MCF 10A (cell line): ENCODE results near the gene ATG9B. TPM values are rescaled to one million over a fixed set of nuclear protein-coding genes. Genes with fewer than 3 reads are reported as not detected.

Source experiments
- BruUV-seq: library from RNA; stranded (reverse); fragments of 400-500 nt; replicated peaks from 2 replicates; lab custom pipeline; 2021; lab: Mats Ljungman, UMichigan
- CTCF ChIA-PET: fragments of 300-600 bp; sonication (Branson Sonifier 250); formaldehyde crosslinking; extraction: SDS; loops from one replicate; lab custom pipeline; 2021; ENCODE audit warnings: antibody characterized with exemption, inconsistent platforms; lab: Yijun Ruan, JAX
- POLR2A ChIA-PET: fragments of 300-600, 350-650 bp; sonication (Branson Sonifier 250); formaldehyde crosslinking; extraction: SDS; loops from one replicate; lab custom pipeline; 2020; ENCODE audit warnings: antibody characterized with exemption, inconsistent platforms; lab: Yijun Ruan, JAX
- DNase-seq: peaks from one replicate; pipeline ENCODE4 v3.0.0-alpha.2; 2018; ENCODE audit not compliant: unreplicated experiment
- H3K27ac Mint-ChIP-seq: one replicate; pipeline ENCODE4 v1.8.0; 2022; ENCODE audit warnings: mild to moderate bottlenecking, low read depth, mixed read lengths; ENCODE audit not compliant: unreplicated experiment
- H3K27me3 Mint-ChIP-seq: one replicate; pipeline ENCODE4 v1.8.0; 2022; ENCODE audit warnings: mixed read lengths; ENCODE audit not compliant: insufficient read depth, unreplicated experiment
- H3K36me3 Mint-ChIP-seq: one replicate; pipeline ENCODE4 v1.8.0; 2022; ENCODE audit warnings: mild to moderate bottlenecking, moderate library complexity, mixed read lengths; ENCODE audit not compliant: insufficient read depth, unreplicated experiment
- H3K4me1 Mint-ChIP-seq: one replicate; pipeline ENCODE4 v1.8.0; 2022; ENCODE audit warnings: mixed read lengths; ENCODE audit not compliant: insufficient read depth, unreplicated experiment
- H3K4me3 Mint-ChIP-seq: one replicate; pipeline ENCODE4 v1.8.0; 2022; ENCODE audit warnings: mild to moderate bottlenecking, moderate library complexity, mixed read lengths; ENCODE audit not compliant: unreplicated experiment
- H3K9me3 Mint-ChIP-seq: one replicate; pipeline ENCODE4 v1.8.0; 2022; ENCODE audit warnings: mixed read lengths; ENCODE audit not compliant: unreplicated experiment
- CTCF ChIP-seq: fragments of 200-600 bp; IDR thresholded peaks from one replicate; pipeline ENCODE4 v1.8.0; 2022; ENCODE audit warnings: antibody characterized with exemption, mild to moderate bottlenecking; ENCODE audit not compliant: unreplicated experiment
- intact Hi-C: fragments of 100-400 bp; cut with micrococcal nuclease; formaldehyde crosslinking; loops from 2 replicates; pipeline ENCODE4 v1.14.1; 2022
- total RNA-seq: library from RNA; stranded (reverse); gene quantifications from 2 replicates; pipeline ENCODE4 v1.2.3, GENCODE V29; 2022

Gene ATG9B
- total RNA-seq, 1 experiment from 2014 or later: 0.12 TPM

GRCh38 chr7:150983893-150984368 lies 40.4 kb downstream of the ATG9B start:
- H3K9me3 Mint-ChIP-seq: no peaks in the 10 kb centered on the region

DNA sequence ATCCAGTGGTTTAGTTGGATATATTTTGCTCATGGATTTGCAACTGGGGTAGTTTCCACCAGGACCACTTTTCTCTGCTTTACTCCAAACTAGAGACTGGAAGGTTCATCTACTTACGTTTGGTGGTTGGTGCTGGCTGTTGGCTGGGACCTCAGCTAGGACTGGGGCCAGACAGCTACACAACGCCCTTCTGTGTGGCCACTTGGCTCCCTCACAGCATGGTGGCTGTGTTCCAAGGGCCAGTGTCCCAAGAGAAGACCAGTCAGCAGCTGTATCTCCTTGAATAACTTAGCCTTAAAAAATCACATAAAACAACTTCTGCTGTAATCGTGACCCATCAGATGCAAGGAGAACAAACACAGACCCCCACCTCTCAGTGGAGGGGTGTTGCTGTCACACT lies 41.9 kb downstream of the ATG9B start:
- no peak overlapping the region for H3K27ac Mint-ChIP-seq
- peaks cover 59% of the 10 kb centered on the region for H3K27me3 Mint-ChIP-seq
- no peaks in the 10 kb centered on the region for H3K36me3 Mint-ChIP-seq
- intact Hi-C loops: no loop called here
- no peak for DNase-seq
- peaks cover 6% of the 10 kb centered on the region for H3K4me1 Mint-ChIP-seq
- TF ChIP-seq CTCF: no peak
- no peak overlapping the region for H3K4me3 Mint-ChIP-seq
- H3K9me3 Mint-ChIP-seq: no peaks in the 10 kb centered on the region
- ChIA-PET CTCF (no interaction called here), POLR2A (no interaction called here)
- BruUV-seq: no TSS peak

More at GRCh38 chr7:150983893-150984368, 40.4 kb downstream of the ATG9B start:
- Mint-ChIP-seq H3K4me1 (peaks cover 8% of the 10 kb centered on the region), H3K4me3 (no peak overlapping the region), H3K27ac (no peak overlapping the region), H3K27me3 (peaks cover 56% of the 10 kb centered on the region), H3K36me3 (no peaks in the 10 kb centered on the region)
- TF ChIP-seq CTCF: no peak
- CTCF ChIA-PET: interaction anchor here (0.6 to 3.6 kb wide), 13 partner anchors 10 to 367 kb away, joined by 3 to 43 read pairs (median 5); no protein-coding TSS in a partner anchor
- POLR2A ChIA-PET: interaction anchor here (0.8 to 1.3 kb wide), 3 partner anchors 21 to 102 kb away, joined by 3 read pairs; no protein-coding TSS in a partner anchor
- BruUV-seq: no TSS peak
- DNase-seq: peak; percentile 64
- intact Hi-C loops: no loop called here

DNA sequence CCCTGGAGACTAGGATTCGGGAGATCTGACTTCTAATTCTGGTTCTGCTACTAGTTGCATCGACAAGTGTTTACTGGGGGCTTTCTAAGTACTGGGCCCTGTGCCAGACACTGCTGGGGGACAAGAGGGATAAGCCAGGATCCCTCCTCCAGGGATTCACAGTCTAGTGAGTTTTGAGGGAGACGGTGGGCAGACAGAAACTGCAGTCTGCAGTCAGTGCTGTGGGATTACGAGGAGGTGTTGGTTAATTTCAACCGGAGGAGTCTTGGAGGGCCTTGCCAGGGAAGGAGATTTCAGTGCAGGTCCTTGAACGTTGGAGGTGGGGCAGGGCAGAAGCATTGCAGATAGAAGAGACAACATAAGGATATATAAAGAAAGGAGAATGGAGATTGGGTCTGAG lies 42.6 kb downstream of the ATG9B start:
- H3K27me3 Mint-ChIP-seq: peaks cover 66% of the 10 kb centered on the region
- CTCF ChIA-PET: no interaction called here
- BruUV-seq: no TSS peak

GRCh38 chr7:150980663-150981062 lies 43.6 kb downstream of the ATG9B start:
- BruUV-seq: no TSS peak
- Mint-ChIP-seq H3K4me1 (peaks cover 14% of the 10 kb centered on the region), H3K9me3 (no peaks in the 10 kb centered on the region), H3K27ac (no peak overlapping the region), H3K27me3 (peaks cover 66% of the 10 kb centered on the region), H3K36me3 (no peaks in the 10 kb centered on the region), H3K4me3 (no peak overlapping the region)
- intact Hi-C loops: no loop called here
- ChIA-PET POLR2A (interaction anchor here (0.8 kb wide), 1 partner anchor 100 kb away, joined by 3 read pairs; the partner anchor contains the start of gene FASTK), CTCF (interaction anchor here (0.7 to 1.1 kb wide), 4 partner anchors 82 to 655 kb away, joined by 3 to 12 read pairs (median 4); no protein-coding TSS in a partner anchor)
- no peak for DNase-seq
- no peak for TF ChIP-seq CTCF

More for the DNA sequence above, 42.6 kb downstream of the ATG9B start:
- H3K36me3 Mint-ChIP-seq: no peaks in the 10 kb centered on the region
- intact Hi-C loops: no loop called here
- no peak overlapping the region for H3K27ac Mint-ChIP-seq
- peaks cover 12% of the 10 kb centered on the region for H3K4me1 Mint-ChIP-seq
- TF ChIP-seq CTCF: no peak
- no peak overlapping the region for H3K4me3 Mint-ChIP-seq
- POLR2A ChIA-PET: no interaction called here
- no peak for DNase-seq
- no peaks in the 10 kb centered on the region for H3K9me3 Mint-ChIP-seq
